GM12892 (cell line): Measurements from ENCODE around the gene GAL3ST2.
"Not testable (repeated sequence)": the region's sequence is repeated elsewhere in the genome, so short reads cannot be mapped to it uniquely, and the experiment has no call there.

Source experiments
- DNase-seq: peaks from one replicate; pipeline ENCODE4 v3.0.0; 2011; ENCODE audit not compliant: insufficient read length
- FAIRE-seq: peaks from 2 replicates; lab custom pipeline; 2011; peaks lifted over from hg19 to GRCh38; lab: Jason Lieb, UNC
- POLR2A ChIP-seq: IDR thresholded peaks from 2 replicates; pipeline ENCODE4 v1.6.1; 2011; ENCODE audit warnings: low read depth, low read length, control low read depth
- POLR2AphosphoS5 ChIP-seq: IDR thresholded peaks from 2 replicates; pipeline ENCODE4 v1.6.1; 2011; ENCODE audit warnings: low read depth, low read length, control low read depth
- TAF1 ChIP-seq: IDR thresholded peaks from 2 replicates; pipeline ENCODE4 v1.6.1; 2011; ENCODE audit warnings: low read depth, mild to moderate bottlenecking, control low read depth, low read length, borderline replicate concordance

GAL3ST2 gene

DNA sequence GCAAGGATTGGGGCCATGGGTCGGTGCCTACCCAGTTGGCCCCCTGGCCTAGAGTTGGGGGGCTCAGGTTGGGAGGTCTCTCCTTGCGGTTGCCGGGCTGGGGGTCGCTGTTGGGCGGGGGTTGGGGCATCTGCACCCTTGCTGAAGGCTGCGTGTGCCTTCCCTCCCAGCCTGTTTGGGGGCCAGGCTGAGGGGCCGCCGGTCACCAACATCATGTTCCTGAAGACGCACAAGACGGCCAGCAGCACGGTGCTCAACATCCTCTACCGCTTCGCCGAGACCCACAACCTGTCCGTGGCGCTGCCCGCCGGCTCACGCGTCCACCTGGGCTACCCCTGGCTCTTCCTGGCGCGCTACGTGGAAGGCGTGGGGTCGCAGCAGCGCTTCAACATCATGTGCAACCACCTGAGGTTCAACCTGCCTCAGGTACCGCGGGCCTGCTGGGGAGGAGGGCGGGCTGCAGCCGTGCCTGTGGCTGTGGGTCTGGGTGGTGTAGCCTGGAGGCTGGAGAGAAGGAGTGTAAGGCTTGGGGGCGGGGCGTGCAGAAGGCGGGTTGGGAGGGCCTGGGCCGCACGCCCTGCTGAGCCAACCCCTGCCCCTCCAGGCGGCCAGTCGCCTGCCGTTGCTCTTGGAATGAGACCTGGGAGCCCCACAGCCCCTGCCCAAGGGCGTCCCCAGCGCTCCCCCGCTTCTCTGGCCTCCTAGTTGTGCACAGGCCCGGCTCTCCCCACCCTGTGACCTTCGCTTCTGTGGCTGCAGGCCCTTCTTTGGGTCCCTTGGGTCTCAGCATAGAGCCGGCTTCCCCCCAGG, 25.2 kb downstream of the GAL3ST2 start:
- TF ChIP-seq POLR2AphosphoS5, result no peak
- no peak for FAIRE-seq
- no peak for DNase-seq

DNA sequence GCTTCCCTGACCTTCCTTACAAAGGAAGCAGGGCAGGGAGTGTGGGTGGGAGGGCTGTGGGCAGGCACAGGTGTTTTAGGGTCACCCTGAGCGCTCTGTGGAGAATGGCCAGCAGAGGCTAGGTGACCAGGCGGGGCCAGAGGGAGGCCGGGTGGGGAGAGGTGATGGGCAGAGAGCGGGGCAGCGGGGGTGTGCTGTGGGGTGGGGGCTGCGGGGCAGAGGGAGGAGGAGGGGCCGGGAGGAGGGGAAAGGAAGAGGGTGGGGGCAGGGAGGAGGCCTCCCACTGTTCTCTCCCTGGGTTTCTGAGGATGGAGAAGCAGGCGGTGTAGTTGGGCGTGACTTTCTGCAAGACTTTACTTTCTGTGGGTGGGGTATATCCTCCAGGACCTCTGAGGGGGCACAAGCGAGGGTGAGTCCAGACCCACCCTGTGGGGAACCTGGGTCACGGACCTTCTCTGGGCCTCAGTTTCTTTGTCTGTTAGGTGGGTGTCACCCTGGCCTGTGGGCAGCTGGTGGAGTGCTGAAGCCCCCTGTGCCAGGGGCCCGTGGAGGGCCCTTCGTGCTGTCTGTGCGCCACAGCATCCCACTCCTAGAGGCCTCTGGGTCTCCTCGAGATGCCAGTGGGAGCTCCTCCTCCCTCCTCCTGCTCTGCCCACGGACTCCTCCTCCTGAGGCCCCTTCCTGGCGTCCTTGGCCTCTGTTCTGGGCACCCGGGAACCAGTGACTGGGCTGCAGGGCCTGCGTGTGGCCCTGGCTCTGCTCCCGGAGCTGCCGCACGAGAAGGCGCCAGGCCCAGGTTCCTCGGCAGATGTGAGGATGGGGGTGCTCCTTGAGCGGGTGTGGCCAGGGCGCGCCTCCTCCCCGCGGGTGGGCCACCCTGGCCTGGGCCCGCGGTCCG, 26.0 kb downstream of the GAL3ST2 start:
- no peak for DNase-seq
- no peak for TF ChIP-seq TAF1
- TF ChIP-seq POLR2AphosphoS5, result no peak
- TF ChIP-seq POLR2A, result no peak
- no peak for FAIRE-seq

DNA sequence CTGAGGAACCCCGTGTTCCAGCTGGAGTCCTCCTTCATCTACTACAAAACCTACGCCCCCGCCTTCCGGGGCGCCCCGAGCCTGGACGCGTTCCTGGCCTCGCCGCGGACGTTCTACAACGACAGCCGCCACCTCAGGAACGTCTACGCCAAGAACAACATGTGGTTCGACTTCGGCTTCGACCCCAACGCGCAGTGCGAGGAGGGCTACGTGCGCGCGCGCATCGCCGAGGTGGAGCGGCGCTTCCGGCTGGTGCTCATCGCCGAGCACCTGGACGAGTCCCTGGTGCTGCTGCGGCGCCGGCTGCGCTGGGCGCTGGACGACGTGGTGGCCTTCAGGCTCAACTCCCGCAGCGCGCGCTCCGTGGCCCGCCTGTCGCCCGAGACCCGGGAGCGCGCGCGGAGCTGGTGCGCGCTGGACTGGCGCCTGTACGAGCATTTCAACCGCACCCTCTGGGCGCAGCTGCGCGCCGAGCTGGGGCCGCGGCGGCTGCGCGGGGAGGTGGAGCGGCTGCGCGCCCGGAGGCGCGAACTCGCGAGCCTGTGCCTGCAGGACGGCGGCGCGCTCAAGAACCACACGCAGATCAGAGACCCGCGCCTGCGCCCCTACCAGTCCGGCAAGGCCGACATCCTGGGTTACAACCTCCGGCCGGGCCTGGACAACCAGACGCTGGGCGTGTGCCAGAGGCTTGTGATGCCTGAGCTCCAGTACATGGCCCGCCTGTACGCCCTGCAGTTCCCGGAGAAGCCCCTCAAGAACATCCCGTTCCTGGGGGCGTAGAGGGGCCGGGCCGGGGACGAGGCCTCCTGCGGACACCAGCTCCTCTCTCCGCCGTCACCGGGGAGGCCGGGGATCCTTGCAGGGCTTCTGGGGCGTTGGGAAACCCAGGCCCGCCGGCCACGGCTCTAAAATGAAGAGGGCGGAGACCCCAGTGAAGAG, 27.0 kb downstream of the GAL3ST2 start:
- FAIRE-seq (peak; percentile 85), DNase-seq (peak; percentile 58)
- TF ChIP-seq POLR2A (no peak), TAF1 (no peak), POLR2AphosphoS5 (no peak)

GRCh38 chr2:241804326-241805229, 28.0 kb downstream of the GAL3ST2 start:
- FAIRE-seq, result peak; percentile 58
- DNase-seq, result peak; percentile 37
- TF ChIP-seq TAF1 (no peak), POLR2AphosphoS5 (no peak)

- FAIRE-seq, DNase-seq: not testable (repeated sequence)
Measured at GRCh38 chr2:241806217-241806616, 29.6 kb downstream of the GAL3ST2 start.

- DNase-seq, result no peak
- FAIRE-seq, result no peak
- TF ChIP-seq POLR2AphosphoS5, result no peak
- no peak for TF ChIP-seq TAF1
- TF ChIP-seq POLR2A, result no peak
Measured at GRCh38 chr2:241808051-241808720, 31.6 kb downstream of the GAL3ST2 start.

DNA sequence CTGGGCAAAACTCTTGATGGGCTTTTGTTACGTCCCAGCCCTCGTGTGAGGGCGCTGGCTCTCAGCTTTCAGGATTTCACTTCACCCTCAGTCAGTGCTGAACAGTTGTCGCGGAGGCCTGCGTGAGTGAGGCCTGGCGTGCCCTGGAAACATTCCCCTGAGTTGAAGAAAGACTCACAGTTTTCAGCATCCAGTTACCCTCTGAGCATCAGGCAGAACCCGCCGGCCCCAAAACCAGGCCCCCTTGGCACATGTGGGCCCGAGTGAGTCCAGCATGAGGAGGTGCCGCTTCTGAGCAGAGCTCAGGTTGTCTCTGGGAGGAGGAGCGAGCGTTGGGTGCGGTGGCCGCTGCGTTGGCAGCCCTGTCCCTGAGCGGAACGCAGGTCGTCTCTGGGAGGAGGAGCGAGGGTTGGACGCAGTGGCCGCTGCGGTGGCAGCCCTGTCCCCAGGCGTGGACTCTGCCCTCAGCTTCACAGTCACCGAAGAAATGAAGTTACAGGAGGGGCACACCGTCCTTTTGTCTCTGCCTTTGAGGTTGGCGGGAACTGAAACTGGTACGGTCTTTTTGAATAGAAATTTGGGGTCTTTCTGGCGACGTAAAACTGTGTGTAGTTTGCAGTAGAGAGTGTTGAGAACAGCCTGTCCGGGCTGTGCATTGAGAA, 32.2 kb downstream of the GAL3ST2 start, which contains the start of gene NEU4:
TSS of gene NEU4 (plus strand) at position 473 of the 662 bp plus-strand sequence. CDS start 5,292 bp downstream, outside the sequence.
- TF ChIP-seq TAF1 (no peak), POLR2AphosphoS5 (no peak), POLR2A (no peak)
- FAIRE-seq (no peak), DNase-seq (no peak)

- DNase-seq (peak; percentile 31), FAIRE-seq (no peak)
- TF ChIP-seq TAF1, result no peak
- no peak for TF ChIP-seq POLR2AphosphoS5
- no peak for TF ChIP-seq POLR2A
Measured at GRCh38 chr2:241809383-241810306, 33.0 kb downstream of the GAL3ST2 start.
